GM10266 (cell line): ENCODE data around the gene VIPAS39.

Experiments
- DNase-seq: peaks from one replicate; pipeline ENCODE4 v3.0.0; 2012; ENCODE audit errors: extremely low spot score
- CTCF ChIP-seq: IDR thresholded peaks from 2 replicates; pipeline ENCODE4 v1.5.1; 2012; ENCODE audit warnings: mild to moderate bottlenecking, low read depth; ENCODE audit not compliant: control insufficient read depth, insufficient read depth; ENCODE audit errors: missing control alignments

The VIPAS39 gene

DNA sequence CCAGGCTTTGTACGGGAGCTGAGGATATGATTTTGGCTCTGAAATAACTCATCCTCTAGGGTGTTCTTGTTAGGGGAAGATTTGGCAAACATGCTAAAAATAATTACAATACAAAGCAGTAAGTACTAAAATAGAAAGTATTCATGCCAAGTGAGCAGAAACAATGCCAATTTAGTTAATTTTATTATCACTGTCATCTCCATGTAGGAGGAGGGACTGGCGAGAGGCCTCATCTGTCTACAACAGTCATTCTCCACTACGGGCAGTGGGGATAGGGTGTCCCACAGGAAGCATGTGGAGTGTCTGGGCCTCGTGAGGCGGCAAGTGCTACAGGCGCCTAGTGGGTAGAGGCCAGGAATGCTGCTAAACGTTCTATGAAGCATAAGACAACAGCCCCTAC is 37.9 kb upstream of the VIPAS39 start:
- TF ChIP-seq CTCF = no peak
- DNase-seq = no peak

GRCh38 chr14:77491056-77491455 is 33.7 kb upstream of the VIPAS39 start:
- TF ChIP-seq CTCF = no peak
- no peak for DNase-seq

GRCh38 chr14:77490347-77490986 is 33.1 kb upstream of the VIPAS39 start:
- DNase-seq = no peak
- no peak for TF ChIP-seq CTCF

DNA sequence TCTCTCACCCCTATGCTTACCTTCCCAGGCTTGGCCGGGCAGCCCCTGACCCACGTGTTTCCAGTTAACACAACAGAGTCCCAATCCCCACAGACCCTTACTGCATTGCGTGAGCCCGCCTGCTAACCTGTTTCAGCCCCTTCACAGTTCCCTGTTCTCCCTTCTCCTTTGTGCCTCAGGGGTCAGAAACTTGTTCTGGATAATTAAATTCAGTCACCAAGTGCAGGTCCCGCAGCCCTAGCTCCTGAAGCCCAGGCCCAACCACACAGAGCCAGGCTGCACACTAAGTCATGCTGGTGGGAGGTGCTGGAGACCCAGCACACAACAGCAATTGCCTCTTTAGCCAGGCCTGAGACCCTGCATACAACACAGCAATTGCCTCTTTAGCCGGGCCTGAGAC is 31.6 kb upstream of the VIPAS39 start:
- DNase-seq = no peak
- no peak for TF ChIP-seq CTCF

GRCh38 chr14:77488558-77488957 is 31.2 kb upstream of the VIPAS39 start:
- TF ChIP-seq CTCF = no peak
- DNase-seq = no peak

- no peak for TF ChIP-seq CTCF
- DNase-seq = no peak
Observed at GRCh38 chr14:77485901-77486678, 28.7 kb upstream of the VIPAS39 start.

DNA sequence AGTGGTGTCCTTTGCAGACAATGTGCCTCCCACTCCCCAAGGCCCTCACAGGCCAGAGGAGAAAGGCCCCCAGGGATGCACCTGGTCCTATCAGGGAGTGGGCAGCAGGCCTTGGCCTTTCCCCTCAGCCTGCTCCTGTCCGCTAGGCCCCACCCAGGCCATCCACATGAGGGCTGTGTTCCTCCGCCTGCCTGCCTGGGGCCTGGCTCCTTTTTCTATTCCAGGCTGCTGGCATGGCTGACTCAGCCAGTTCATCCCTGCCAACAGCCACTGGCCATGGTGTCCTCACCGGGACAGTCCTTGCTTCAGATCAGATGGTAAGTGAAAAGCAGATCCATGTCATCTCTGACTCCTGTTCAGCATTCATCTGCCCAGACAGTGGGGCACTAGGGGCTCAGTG is 27.9 kb upstream of the VIPAS39 start:
- TF ChIP-seq CTCF = no peak

More for the DNA sequence above, 27.9 kb upstream of the VIPAS39 start:
- DNase-seq = no peak
